Left cardiac atrium (tissue), 4 donors: Measurements from ENCODE around the gene MITF. TPM values are rescaled to one million over a fixed set of nuclear protein-coding genes. Genes with fewer than 3 reads are reported as not detected.
A peak's percentile ranks its signal among the peaks of the same experiment; 100 is the strongest.

Source experiments
- ATAC-seq, 2 donors: fragments of 200-7000 bp; cut with Tn5 transposase; one replicate each; pipeline ENCODE4 v1.9.1; 2020; ENCODE audit warnings: mild to moderate bottlenecking in 2 of 2, moderate library complexity in 2 of 2
- DNase-seq: peaks from one replicate; pipeline ENCODE4 v3.0.0-alpha.2; 2020
- intact Hi-C, 2 donors: fragments of 100-400 bp; cut with DNase I; formaldehyde crosslinking; loops; one replicate each; pipeline versions ENCODE4 v1.14.1 to v1.15.1; 2022 to 2023
- total RNA-seq, 2 donors: library from RNA; stranded (reverse); fragmentation: NEBNext Ultra II Directional; extraction: Animal tissue kit (Norgen Biotek cat#: 25700); gene quantifications; one replicate each; pipeline ENCODE4 v1.2.1, GENCODE V29; 2021
- donor health status: DM: no; HTN: yes; CAD: no.
- donor health status: DM: no; HTN: yes; CAD: no; lungs with severe emphysema.
- donor health status: DM: yes; HTN: yes; CAD: no.
- donor health status: Dilated cardiomyopathy.

MITF gene
- total RNA-seq, 2 donors from 2014 or later = 35.2 to 51.4 TPM

GRCh38 chr3:69921651-69922050, 182.4 kb downstream of the MITF start:
- no peak for DNase-seq
- ATAC-seq = no peak
- intact Hi-C loops = no loop called here

- DNase-seq (no peak), ATAC-seq (no peak)
- intact Hi-C loops = no loop called here
Observed at GRCh38 chr3:69922521-69923000, 183.3 kb downstream of the MITF start.

GRCh38 chr3:69925506-69925905, 186.2 kb downstream of the MITF start:
- DNase-seq (no peak), ATAC-seq (peak in 1 of 2 donors; percentile 30)
- intact Hi-C loops = no loop called here

GRCh38 chr3:69926385-69926784, 187.1 kb downstream of the MITF start:
- no peak for ATAC-seq
- DNase-seq = no peak
- intact Hi-C loops = no loop called here

GRCh38 chr3:69927571-69927970, 188.3 kb downstream of the MITF start:
- ATAC-seq (peak in 1 of 2 donors; percentile 21), DNase-seq (no peak)
- intact Hi-C loops = no loop called here

GRCh38 chr3:69929019-69929418, 189.8 kb downstream of the MITF start:
- ATAC-seq (peak in 1 of 2 donors; percentile 45), DNase-seq (peak; percentile 25)
- intact Hi-C loops = no loop called here

GRCh38 chr3:69930564-69930963, 191.3 kb downstream of the MITF start:
- DNase-seq = no peak
- peak in 1 of 2 donors; percentile 48 for ATAC-seq
- intact Hi-C loops = no loop called here

GRCh38 chr3:69932087-69932486, 192.8 kb downstream of the MITF start:
- DNase-seq (no peak), ATAC-seq (no peak)
- intact Hi-C loops = no loop called here

GRCh38 chr3:69932501-69932900, 193.2 kb downstream of the MITF start:
- no peak for DNase-seq
- no peak for ATAC-seq
- intact Hi-C loops = no loop called here

GRCh38 chr3:69934398-69934797, 195.1 kb downstream of the MITF start:
- intact Hi-C loops = no loop called here
- ATAC-seq (no peak), DNase-seq (no peak)

- intact Hi-C loops = no loop called here
- ATAC-seq (no peak), DNase-seq (no peak)
Observed at GRCh38 chr3:69936266-69936665, 197.0 kb downstream of the MITF start.

GRCh38 chr3:69938061-69938460, 198.8 kb downstream of the MITF start:
- DNase-seq (no peak), ATAC-seq (no peak)
- intact Hi-C loops = no loop called here

GRCh38 chr3:69938931-69939330, 199.7 kb downstream of the MITF start:
- intact Hi-C loops = no loop called here
- ATAC-seq (no peak), DNase-seq (no peak)

- intact Hi-C loops = loop anchor here in 1 of 2 donors (10.0 kb wide), 1 partner anchor 256 kb away; no protein-coding TSS in a partner anchor
- DNase-seq (no peak), ATAC-seq (no peak)
Observed at GRCh38 chr3:69941037-69941436, 201.8 kb downstream of the MITF start.

GRCh38 chr3:69941439-69942176, 202.3 kb downstream of the MITF start:
- intact Hi-C loops = loop anchor here in 1 of 2 donors (10.0 kb wide), 1 partner anchor 257 kb away; no protein-coding TSS in a partner anchor
- ATAC-seq (no peak), DNase-seq (no peak)

- ATAC-seq (no peak), DNase-seq (no peak)
- intact Hi-C loops = loop anchor here (5.0 to 10.0 kb wide), 3 partner anchors 153 to 260 kb away; no protein-coding TSS in a partner anchor
Observed at GRCh38 chr3:69944931-69945493, 205.7 kb downstream of the MITF start.

- DNase-seq (no peak), ATAC-seq (no peak)
- intact Hi-C loops = loop anchor here (5.0 to 10.0 kb wide), 3 partner anchors 156 to 264 kb away; no protein-coding TSS in a partner anchor
Observed at GRCh38 chr3:69948246-69948862, 209.1 kb downstream of the MITF start.

GRCh38 chr3:69951616-69952015, 212.4 kb downstream of the MITF start:
- no peak for ATAC-seq
- no peak for DNase-seq
- intact Hi-C loops = no loop called here

- ATAC-seq (no peak), DNase-seq (no peak)
- intact Hi-C loops = no loop called here
Observed at GRCh38 chr3:69959581-69959980, 220.3 kb downstream of the MITF start.
